NCI-H2227 (cell line): Measurements from ENCODE around the gene ADM.

Experiments
- DNase-seq: peaks from one replicate; lab custom pipeline; 2025; ENCODE audit not compliant: unreplicated experiment; lab: John Stamatoyannopoulos, UW

ADM gene

DNA sequence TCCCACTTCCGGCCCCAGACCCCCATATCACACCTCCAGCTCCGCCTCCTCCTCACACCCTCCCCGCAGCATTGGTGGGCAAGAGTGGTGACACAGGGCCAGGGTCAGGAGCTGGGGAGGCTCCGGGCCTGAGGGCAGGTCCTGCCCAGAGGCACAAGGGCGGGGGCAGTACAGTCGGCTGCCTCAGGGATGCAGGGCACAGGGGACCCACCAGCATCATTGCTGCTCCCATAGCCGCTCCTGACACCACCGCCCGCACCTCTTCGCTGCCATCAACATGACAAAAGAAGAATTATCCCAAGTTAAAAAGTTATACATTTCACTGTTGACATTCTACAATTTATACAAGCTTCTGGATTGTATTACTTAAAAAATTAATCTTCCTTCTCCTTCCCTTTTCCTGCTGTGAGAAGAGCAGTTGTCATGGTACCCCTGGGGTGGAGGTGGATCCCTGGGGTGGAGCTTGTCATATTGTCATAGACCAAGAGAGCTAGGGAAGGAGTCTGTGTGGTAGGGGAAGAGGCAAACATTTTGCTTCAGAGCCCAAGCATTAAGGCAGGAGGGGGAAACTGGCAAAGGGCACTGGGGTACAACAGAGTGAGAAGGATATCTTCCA, 15.0 kb upstream of the ADM start:
- no peak for DNase-seq

DNA sequence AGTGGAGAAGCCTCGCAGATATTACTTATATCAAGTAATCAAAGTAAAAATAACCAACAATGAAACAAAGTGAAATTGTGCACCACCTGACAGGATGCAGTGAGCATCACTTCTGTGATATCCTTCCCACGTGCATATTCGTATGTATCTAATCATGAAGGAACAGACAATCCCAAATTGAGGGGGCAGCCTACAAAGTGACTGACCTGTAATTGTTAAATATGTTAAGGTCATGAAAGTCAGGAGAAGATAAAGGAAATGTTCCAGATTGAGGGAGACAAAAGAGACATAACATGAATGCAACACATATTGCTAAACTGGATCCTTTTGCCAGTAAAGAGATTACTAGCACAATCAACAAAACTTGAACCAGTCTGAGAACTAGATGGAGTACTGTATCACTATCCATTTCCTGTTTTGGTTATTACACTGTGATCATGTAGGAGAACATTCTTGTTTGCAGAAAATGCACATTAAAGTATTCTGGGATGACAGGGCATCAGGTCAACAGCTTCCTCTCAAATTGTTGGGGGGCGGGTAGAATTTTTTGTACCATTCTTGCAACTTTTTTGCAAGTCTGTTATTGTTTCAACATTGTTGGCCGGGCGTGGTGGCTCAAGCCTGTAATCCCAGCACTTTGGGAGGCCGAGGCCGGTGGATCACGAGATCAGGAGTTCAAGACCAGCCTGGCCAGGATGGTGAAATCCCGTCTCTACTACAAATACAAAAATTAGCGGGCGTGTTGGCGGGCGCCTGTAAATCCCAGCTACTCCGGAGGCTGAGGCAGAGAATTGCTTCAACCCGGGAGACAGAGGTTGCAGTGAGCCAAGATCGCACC, 12.9 kb upstream of the ADM start:
- no peak for DNase-seq

DNA sequence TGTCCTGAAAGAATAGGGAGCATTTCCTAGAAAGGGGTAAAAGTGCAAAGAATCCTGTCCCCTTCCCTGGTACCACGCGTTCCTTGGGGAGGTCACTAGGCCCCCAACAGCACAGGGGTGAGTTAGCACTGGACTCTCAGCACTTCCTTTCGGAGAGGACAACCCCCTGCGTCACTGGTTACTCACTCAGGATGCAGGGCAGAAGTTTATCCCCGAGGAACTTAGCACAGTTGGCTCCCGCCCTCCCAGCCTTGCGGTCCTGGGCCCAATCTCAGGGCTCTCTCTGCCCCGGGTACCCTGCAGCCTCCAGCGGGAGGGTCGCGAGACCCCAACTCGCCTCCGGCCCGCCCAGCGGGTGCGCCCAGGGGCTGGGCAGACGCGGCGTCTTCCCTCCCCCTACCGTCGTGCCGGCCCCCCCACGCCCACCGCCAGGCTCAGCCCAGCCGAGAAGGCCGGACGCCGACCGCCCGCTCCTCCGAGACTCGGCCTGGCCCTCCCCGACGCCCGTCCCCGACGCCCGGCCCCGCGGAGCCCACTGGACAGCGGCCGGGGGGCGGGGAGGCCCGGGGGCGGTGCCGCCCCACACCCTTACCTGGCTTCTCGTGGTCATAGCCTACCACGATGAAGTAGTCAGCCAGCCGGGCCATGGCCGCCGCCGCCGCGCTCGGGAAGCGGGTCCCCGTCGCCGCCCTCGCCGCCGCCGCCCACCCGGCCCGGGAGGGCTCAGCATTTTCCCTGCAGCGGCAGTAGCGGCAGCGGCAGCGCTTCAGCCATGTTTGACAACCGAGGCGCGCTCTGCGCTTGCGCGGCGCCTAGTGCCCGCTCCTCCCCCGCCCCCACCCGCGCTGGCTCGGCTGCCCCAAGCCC, 11.2 kb upstream of the ADM start, which contains the start of gene SBF2:
Gene SBF2, minus strand, starts transcription at position 797 of the 867 bp plus-strand sequence. Its CDS starts 150 bp downstream, at position 647.
- peak; percentile 92 for DNase-seq

DNA sequence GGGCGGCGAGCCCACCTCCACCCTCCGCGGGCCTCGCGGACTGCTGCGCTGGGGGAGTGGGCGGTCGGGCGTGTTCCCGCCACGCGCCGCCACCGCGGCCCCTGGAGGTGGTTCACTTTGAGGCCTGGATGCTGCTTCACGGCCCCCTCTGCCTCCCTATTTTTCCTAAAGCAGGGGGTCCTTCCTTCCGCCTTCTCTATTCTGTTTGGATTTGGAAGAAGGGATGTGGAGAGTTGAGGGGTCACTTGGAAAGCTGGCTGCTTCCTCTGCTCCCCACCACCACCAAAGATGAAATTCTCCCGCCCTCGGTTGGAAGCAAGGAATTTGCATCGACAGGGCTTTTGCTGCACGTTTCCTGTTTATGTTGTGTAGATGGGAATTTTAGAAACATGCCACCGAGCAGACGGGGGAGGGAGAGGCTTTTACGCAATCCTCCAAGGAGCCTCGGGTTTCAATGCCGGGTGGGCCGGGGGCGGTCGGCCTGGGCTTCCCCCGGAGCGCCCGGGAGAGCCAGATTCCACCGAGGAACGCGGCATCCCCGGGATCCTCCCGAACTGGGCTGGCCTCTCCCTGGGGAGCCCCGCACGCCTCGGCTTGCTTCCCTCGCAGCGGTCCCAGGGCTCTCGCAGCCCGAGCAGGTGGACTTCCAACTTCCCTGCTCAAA, 10.5 kb upstream of the ADM start:
- peak; percentile 60 for DNase-seq

DNA sequence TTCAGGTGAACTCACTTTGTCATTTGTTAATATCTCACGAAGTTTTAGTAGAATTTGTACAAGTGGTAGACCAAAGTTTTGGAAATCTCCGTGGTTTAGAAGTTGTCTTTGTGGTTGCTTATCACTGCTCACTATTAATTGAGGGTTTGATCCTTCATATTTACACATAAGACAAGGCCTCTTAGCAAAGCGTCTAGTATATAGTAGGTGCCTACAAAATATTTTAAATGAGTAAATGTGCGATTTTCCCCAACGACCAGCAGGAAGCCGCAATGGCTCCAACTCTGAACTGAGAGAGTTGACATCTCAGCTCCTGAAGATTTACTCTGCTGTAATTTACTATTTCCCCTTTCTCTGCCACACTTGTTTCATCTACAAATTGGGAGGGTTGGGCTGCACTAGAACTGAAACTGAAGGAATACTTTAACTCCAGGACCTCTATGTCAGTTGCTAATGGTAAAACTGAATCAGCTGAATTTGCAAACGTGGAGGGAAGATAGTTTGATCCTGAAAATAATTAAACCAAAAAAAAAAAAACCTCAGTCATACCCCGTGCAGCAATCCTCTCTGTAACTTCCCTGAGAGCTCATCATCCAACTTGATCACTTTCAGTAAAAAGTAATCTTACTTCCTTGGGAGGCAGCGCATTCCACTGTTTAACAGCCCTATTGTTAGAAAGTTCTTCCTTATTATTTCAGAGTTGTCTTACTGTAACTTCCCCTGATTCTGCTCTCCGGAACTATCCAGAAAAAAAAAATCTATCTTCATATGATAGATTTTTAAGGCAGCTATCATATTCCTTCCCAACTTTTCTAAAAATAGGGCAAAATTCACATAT, 9.6 kb upstream of the ADM start:
- no peak for DNase-seq

DNA sequence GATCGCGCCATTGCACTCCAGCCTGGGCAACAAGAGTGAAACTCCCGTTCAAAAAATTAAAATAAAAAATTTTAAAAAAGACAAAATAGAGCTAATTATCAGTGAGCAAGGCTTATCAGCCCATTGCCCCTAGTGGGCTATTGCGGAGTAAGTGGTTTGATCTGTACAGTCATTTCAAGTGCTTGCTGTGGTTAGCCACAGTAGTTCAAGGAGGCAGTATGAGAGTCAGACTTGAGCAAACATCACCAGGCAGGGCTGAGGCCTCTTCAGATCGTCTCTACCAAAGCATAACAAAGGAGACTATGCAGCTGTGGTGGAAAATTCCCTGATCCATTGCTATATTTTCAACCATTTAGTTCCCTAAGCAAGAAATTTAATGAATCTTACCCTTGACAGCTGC, 6.5 kb upstream of the ADM start:
- no peak for DNase-seq

DNA sequence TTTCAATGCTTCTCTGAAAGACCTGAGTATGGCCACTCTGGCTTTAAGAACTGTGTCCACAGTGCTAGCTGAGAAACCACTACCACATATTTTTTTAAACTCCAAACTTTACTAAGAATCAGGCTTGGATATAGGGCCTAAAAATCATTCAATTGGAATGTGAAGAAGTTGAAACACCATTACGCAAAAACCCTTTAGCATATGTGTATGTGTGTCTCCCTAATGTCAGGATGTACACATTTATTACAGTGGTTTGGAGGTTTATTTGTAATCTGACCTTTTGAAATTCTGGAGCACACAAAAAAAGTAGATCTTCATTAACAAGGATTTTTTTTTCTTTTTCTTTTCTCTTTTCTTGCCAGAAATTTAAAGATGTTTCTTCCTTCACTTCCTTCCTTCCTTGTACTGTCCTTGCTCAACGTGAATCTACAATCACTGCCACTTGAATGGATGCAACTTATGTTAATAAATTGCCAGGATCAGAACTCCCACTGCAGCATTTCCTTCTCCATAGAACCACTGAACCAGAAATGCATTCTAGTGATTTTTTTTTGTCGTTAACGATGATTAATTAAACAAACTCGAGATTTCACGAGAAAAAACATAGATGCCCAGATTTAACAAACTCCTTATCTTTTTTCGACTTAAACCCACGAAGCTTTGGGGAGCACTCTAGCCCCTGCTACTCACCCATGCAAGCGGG, 3.1 kb upstream of the ADM start:
- no peak for DNase-seq

DNA sequence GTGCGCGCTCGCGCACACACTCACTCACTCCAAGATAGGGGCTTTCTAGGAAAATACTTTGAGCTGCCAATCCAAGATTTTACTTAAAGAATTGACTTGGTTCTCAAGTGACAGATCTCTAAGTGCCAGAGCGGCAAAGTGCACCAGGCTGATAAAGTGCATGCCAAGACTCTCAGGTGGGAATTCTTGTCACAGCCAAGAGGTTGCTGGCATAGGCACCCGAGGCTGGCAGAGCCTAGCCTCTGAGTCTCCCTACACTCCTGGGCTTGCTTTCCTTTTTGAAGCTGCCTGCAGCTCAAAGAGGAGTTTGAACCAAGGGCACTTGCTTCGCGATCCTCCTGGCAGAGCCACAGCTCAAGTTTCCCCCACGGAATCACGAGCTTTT, 2.5 kb upstream of the ADM start:
- no peak for DNase-seq

DNA sequence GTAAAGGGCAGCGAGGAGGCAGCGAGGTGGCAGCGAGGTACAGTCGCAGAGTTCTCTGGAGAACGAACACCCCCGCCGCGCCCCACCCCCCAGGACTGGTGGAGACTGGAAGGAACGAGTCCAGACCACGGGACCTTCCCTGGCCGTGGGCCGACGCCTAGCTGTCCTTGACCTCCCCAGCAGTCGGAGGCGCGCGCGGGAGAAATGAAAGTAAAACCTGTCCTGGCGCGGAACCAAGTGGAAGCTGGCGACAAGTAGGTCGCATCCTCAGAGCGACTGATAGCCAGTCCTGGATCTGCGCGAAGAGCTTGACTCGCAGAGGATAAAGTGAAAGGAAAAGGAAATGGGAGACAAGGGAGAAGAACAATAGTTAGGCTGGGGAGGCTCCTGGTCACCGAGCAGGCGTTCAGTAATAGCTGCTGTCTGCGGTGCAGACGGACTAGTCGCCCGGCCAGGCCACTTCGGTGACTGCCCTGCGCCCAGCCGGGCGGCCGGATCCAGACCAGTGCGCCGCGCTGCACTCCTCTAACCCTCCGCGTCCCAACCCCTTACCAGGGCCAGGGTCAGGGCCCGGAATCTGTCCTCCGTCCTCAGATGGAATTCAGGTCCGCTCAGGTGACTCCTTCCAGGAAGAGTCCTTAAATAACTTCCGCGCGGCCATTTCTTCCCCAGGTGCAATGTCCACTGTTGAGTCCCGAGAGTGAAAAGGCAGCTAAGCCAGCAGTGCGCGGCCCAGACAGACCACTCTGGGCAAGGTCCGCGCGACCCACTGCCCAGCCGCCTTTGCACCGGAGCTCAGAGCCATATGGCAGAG, 1.9 kb upstream of the ADM start:
- DNase-seq: peak; percentile 31

DNA sequence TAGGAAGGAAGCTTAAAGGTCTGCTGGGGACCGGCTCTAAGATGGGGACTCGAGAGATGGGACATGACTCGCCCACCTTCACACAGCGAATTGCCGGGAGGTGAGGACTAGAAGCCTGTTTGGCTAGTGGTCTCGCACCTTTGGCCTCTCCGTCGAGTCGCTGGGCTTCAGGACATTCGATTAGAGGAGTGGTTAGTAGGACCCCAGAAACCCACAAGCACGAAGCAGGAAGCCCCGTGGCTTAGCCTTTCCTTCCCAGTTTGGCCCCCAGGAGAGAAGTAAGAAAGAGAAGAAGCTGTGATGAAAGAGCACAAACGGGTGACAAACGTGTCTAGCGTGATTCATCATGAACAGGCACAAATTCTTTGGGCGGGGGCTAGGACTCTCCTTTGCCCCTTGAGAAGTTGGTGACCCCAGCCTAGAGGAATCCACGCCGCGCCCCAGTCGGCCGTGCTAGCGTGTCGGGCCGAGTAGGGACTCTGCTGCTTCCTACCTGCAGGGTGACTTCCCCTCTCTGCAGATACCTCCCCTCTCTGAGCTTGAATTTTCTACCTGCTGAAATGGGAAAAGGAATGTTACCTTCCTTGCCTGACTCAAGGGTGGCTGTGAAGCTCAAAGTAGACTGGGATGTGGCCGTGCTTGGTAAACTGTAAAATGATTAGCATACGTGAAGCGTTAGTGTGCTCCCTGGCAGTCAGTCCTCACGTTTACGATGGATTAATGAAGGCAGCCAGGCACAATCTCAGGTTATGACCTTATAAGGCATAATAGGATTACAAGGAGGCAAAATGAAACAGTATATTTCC, 1.1 kb upstream of the ADM start:
- DNase-seq: no peak

DNA sequence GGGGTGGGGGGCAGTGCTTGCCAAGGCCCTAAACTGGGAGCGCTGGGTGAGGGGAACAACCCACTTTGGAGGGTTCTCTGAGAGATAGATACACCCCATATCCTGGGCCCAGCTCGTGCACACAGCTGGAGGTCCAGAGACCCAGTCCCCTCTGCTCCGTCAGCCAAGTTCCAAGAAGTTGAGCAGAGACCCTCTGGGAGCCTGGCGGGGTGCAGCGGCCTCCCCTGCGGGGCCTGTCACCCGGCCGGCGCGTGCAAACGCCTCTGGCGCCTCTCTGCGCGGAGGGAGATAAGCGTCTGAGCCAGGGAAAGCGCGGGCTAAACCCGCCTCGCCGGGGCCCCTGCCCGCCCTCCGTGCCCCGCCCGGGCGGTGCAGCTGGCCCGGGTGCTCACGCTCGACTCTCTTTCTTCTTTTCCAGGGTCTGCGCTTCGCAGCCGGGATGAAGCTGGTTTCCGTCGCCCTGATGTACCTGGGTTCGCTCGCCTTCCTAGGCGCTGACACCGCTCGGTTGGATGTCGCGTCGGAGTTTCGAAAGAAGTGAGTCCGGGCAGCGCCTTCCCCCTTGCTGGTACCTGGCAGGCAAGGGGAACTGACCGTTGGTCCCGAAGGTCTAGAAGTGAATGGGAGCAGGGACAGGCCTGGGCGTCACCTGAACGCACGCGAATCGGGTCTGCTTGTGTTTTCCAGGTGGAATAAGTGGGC, 540 bp downstream of the ADM start:
- peak; percentile 26 for DNase-seq

DNA sequence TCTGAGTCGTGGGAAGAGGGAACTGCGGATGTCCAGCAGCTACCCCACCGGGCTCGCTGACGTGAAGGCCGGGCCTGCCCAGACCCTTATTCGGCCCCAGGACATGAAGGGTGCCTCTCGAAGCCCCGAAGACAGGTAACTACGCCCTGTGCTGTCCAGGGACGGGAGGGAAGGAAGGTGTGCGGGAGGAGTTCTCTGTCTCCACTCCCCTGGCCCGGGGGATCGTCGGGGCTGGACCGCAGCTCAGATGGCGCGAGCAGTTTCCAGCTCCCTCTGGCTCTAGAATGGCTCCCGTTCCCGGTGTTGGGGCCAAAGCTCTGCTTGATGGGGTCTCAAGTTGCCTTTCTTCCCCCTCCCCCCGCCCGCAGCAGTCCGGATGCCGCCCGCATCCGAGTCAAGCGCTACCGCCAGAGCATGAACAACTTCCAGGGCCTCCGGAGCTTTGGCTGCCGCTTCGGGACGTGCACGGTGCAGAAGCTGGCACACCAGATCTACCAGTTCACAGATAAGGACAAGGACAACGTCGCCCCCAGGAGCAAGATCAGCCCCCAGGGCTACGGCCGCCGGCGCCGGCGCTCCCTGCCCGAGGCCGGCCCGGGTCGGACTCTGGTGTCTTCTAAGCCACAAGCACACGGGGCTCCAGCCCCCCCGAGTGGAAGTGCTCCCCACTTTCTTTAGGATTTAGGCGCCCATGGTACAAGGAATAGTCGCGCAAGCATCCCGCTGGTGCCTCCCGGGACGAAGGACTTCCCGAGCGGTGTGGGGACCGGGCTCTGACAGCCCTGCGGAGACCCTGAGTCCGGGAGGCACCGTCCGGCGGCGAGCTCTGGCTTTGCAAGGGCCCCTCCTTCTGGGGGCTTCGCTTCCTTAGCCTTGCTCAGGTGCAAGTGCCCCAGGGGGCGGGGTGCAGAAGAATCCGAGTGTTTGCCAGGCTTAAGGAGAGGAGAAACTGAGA, 1.4 kb downstream of the ADM start:
- no peak for DNase-seq

DNA sequence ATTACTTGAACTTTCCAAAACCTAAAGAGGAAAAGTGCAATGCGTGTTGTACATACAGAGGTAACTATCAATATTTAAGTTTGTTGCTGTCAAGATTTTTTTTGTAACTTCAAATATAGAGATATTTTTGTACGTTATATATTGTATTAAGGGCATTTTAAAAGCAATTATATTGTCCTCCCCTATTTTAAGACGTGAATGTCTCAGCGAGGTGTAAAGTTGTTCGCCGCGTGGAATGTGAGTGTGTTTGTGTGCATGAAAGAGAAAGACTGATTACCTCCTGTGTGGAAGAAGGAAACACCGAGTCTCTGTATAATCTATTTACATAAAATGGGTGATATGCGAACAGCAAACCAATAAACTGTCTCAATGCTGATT, 2.1 kb downstream of the ADM start:
- no peak for DNase-seq

DNA sequence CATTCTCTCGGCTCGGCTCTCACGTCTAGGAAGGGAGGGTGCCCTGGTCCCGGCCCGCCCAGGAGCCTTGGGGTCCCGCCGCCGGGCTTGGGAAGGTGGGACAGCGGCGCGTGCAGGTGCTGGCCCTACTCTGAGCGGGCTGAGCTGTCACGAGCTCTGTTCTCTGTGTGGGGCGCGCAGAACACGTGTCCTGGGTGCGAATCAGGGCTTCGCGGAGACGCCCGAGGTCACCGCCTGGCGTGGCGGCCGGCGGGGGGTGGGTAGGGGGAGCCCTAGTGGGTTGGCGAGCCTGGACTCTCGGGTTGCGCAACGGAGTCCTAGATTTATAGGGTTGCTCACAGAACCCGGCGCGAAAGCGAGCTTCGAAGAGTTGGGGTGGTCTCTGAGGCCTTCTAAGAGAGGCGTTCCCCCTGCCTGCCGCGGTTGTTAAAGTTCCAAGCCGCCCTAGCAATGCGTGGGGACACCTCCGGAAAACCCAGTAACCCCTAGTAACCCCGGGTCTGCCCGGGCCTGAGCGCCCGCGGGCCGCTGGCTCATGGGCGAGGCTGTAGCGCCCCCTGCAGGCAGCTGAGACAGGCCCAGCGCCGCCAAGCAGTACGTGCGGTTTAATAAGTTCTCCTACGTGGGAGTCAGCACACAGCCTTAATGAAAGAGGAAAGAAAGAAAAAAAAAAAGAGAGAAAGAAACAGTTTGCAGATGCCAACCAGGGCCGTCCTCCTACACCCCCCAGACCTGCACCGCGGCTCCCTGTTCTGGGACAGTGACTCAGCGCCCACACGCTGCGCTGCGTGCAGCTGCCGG, 2.7 kb downstream of the ADM start:
- DNase-seq: peak; percentile 84

DNA sequence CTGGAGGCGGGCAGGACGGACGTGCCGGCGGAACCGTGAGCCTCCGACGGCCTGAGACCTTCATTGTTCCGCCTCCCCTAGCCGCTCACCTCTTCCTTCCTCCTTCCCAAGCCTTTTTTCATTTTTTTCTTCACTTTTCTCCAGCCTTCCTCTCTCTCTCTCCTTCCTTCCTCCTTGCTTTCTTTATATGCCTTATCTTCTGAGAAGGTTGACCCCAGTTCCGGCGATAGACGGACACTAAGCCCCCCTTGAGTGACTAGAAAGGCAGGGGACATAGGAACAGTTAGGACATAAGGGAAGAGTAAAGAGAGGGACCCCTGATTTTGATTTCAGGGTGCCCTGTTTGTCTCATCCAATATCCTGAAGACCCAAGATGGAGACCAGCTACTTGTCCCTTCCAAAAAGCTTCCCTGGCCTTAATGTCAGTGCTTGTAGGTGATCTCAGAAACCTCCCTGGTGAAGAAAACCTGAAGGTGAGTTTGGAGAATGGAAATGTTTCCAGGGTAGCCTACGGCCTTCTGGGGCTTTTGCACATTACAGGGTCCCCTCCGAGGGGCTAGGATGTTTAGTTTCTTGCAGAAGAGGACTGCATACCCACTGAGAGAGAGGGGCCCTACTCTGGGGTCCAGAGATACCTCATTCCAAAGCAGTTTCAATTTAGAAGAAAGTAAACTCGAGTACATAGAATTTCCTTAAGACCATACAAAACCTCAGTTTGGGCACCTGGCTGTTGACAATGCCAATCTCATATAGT, 3.5 kb downstream of the ADM start:
- DNase-seq: no peak
